HuH-7.5 (cell line): ENCODE results near the gene HOXC12.
A peak's percentile ranks its signal among the peaks of the same experiment; 100 is the strongest.

ENCODE experiments used
- DNase-seq: peaks from one replicate; pipeline ENCODE4 v3.0.0; 2011; ENCODE audit warnings: low spot score

HOXC12 gene

GRCh38 chr12:53956251-53956887 is 1.7 kb downstream of the HOXC12 start:
- no peak for DNase-seq

- DNase-seq: no peak
Measured at GRCh38 chr12:53956914-53957536, 2.3 kb downstream of the HOXC12 start.

- no peak for DNase-seq
Measured at GRCh38 chr12:53958128-53958527, 3.4 kb downstream of the HOXC12 start.

GRCh38 chr12:53959314-53959713 is 4.6 kb downstream of the HOXC12 start:
- no peak for DNase-seq

GRCh38 chr12:53960187-53961024 is 5.7 kb downstream of the HOXC12 start:
- no peak for DNase-seq

GRCh38 chr12:53961025-53961761 is 6.5 kb downstream of the HOXC12 start:
- DNase-seq: peak; percentile 93

- DNase-seq: no peak
Measured at GRCh38 chr12:53963005-53963404, 8.3 kb downstream of the HOXC12 start.

GRCh38 chr12:53963434-53964314 is 9.0 kb downstream of the HOXC12 start:
- no peak for DNase-seq

- DNase-seq: no peak
Measured at GRCh38 chr12:53964315-53964713, 9.6 kb downstream of the HOXC12 start.

- no peak for DNase-seq
Measured at GRCh38 chr12:53965281-53966084, 10.8 kb downstream of the HOXC12 start.

GRCh38 chr12:53966085-53966384 is 11.3 kb downstream of the HOXC12 start:
- DNase-seq: no peak

GRCh38 chr12:53966385-53967133 is 11.9 kb downstream of the HOXC12 start:
- no peak for DNase-seq

GRCh38 chr12:53967421-53967925 is 12.8 kb downstream of the HOXC12 start:
- DNase-seq: no peak

GRCh38 chr12:53968214-53969127 is 13.8 kb downstream of the HOXC12 start:
- DNase-seq: no peak

- DNase-seq: no peak
Measured at GRCh38 chr12:53969588-53970259, 15.0 kb downstream of the HOXC12 start.

GRCh38 chr12:53970451-53970850 is 15.7 kb downstream of the HOXC12 start:
- no peak for DNase-seq

GRCh38 chr12:53971129-53971528 is 16.4 kb downstream of the HOXC12 start:
- no peak for DNase-seq

- no peak for DNase-seq
Measured at GRCh38 chr12:53971686-53972085, 17.0 kb downstream of the HOXC12 start.
